Activated CD4-positive, alpha-beta memory T cell treated with anti-CD3 and anti-CD28 coated beads for 36 hours (primary cell): ENCODE results near the gene CDC42BPG. TPM values are rescaled to one million over a fixed set of nuclear protein-coding genes. Genes with fewer than 3 reads are reported as not detected.
"Not testable (repeated sequence)": the region's sequence is repeated elsewhere in the genome, so short reads cannot be mapped to it uniquely, and the experiment has no call there.

Experiments used
- CTCF ChIA-PET: fragments of 350-600 bp; sonication (Branson Sonifier 250); formaldehyde crosslinking; loops from one replicate; lab custom pipeline; 2021; ENCODE audit warnings: antibody characterized with exemption, inconsistent platforms; lab: Charles Lee
- POLR2A ChIA-PET: fragments of 350-600 bp; sonication (Branson Sonifier 250); formaldehyde crosslinking; loops from one replicate; lab custom pipeline; 2021; ENCODE audit warnings: antibody characterized with exemption; lab: Charles Lee
- DNase-seq: peaks from one replicate; pipeline ENCODE4 v3.0.0-alpha.2; 2020
- H3K27ac Mint-ChIP-seq: one replicate; pipeline ENCODE4 v1.8.0; 2021; ENCODE audit warnings: mixed read lengths
- H3K27me3 Mint-ChIP-seq: one replicate; pipeline ENCODE4 v1.8.0; 2021; ENCODE audit warnings: mixed read lengths
- H3K36me3 Mint-ChIP-seq: one replicate; pipeline ENCODE4 v1.8.0; 2021; ENCODE audit warnings: mixed read lengths
- H3K4me1 Mint-ChIP-seq: one replicate; pipeline ENCODE4 v1.8.0; 2021; ENCODE audit warnings: low read depth, mixed read lengths
- H3K4me3 Mint-ChIP-seq: one replicate; pipeline ENCODE4 v1.8.0; 2021; ENCODE audit warnings: mild to moderate bottlenecking, mixed read lengths
- H3K9me3 Mint-ChIP-seq: one replicate; pipeline ENCODE4 v1.8.0; 2021; ENCODE audit warnings: mixed read lengths
- intact Hi-C: fragments of 100-400 bp; cut with micrococcal nuclease; formaldehyde crosslinking; loops from one replicate; pipeline ENCODE4 v1.15.1; 2023
- total RNA-seq, 2 experiments: library from RNA; stranded (reverse); gene quantifications; one replicate each; pipeline ENCODE4 v1.2.3, GENCODE V29; 2021

CDC42BPG gene
- total RNA-seq, 2 experiments from 2014 or later = 0.39 to 0.69 TPM

GRCh38 chr11:64833509-64833908, 10.9 kb downstream of the CDC42BPG start:
- Mint-ChIP-seq H3K4me3 (no peak overlapping the region), H3K9me3 (no peaks in the 10 kb centered on the region), H3K36me3 (no peaks in the 10 kb centered on the region), H3K27me3 (no peaks in the 10 kb centered on the region), H3K27ac (no peak overlapping the region), H3K4me1 (no peaks in the 10 kb centered on the region)
- DNase-seq = no peak
- intact Hi-C loops = no loop called here
- ChIA-PET CTCF (no interaction called here), POLR2A (interaction anchor here (0.5 kb wide), 1 partner anchor 14 kb away, joined by 4 read pairs; no protein-coding TSS in a partner anchor)

GRCh38 chr11:64833198-64833502, 11.3 kb downstream of the CDC42BPG start:
- Mint-ChIP-seq H3K27ac (no peak overlapping the region), H3K27me3 (no peaks in the 10 kb centered on the region), H3K4me3 (no peak overlapping the region), H3K9me3 (no peaks in the 10 kb centered on the region), H3K36me3 (no peaks in the 10 kb centered on the region), H3K4me1 (no peaks in the 10 kb centered on the region)
- intact Hi-C loops = no loop called here
- DNase-seq = no peak
- POLR2A ChIA-PET = no interaction called here
- CTCF ChIA-PET = no interaction called here

GRCh38 chr11:64832467-64833197, 11.8 kb downstream of the CDC42BPG start:
- no peaks in the 10 kb centered on the region for H3K4me1 Mint-ChIP-seq
- CTCF ChIA-PET = no interaction called here
- no peak for DNase-seq
- intact Hi-C loops = no loop called here
- H3K27me3 Mint-ChIP-seq = no peaks in the 10 kb centered on the region
- no peaks in the 10 kb centered on the region for H3K9me3 Mint-ChIP-seq
- POLR2A ChIA-PET = no interaction called here
- H3K36me3 Mint-ChIP-seq = no peaks in the 10 kb centered on the region
- H3K4me3 Mint-ChIP-seq = no peak overlapping the region
- no peak overlapping the region for H3K27ac Mint-ChIP-seq

DNA sequence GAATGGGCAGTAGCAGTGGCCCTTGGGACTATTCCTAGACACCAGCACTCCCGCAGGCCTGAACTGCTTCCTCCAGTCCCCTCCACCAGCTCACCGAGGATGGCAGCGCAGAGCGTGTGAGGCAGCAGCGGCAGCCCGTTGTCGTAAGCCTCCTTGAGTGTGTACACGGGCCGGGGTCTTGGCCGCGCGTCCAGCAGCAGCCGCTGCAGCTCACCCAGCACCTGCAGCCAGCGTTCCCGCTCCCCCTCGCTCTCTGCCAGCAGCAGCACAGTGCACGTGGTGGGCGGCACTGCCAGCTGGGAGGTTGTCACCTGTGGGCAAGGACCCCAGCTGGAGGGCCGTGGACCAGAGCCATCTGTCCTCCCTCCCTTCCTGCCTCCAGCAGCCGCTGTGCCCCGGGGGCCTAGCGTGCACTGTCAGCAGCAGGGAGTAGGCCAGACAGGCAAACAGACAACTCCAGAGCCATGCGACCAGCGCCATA, 13.0 kb downstream of the CDC42BPG start:
- Mint-ChIP-seq H3K27ac (no peak overlapping the region), H3K9me3 (no peaks in the 10 kb centered on the region), H3K4me1 (no peaks in the 10 kb centered on the region), H3K4me3 (no peak overlapping the region), H3K27me3 (no peaks in the 10 kb centered on the region), H3K36me3 (no peaks in the 10 kb centered on the region)
- no peak for DNase-seq
- ChIA-PET CTCF (no interaction called here), POLR2A (no interaction called here)
- intact Hi-C loops = no loop called here

GRCh38 chr11:64829536-64830251, 14.8 kb downstream of the CDC42BPG start:
- H3K36me3 Mint-ChIP-seq = no peaks in the 10 kb centered on the region
- CTCF ChIA-PET = no interaction called here
- POLR2A ChIA-PET = no interaction called here

GRCh38 chr11:64827451-64827839, 17.0 kb downstream of the CDC42BPG start:
- ChIA-PET POLR2A (no interaction called here), CTCF (no interaction called here)
- H3K36me3 Mint-ChIP-seq = no peaks in the 10 kb centered on the region
- no peak for DNase-seq
- intact Hi-C loops = no loop called here
- H3K27ac Mint-ChIP-seq = no peak overlapping the region
- H3K27me3 Mint-ChIP-seq = no peaks in the 10 kb centered on the region
- H3K4me3 Mint-ChIP-seq = no peak overlapping the region
- H3K9me3 Mint-ChIP-seq = no peaks in the 10 kb centered on the region
- no peaks in the 10 kb centered on the region for H3K4me1 Mint-ChIP-seq

More at GRCh38 chr11:64829536-64830251, 14.8 kb downstream of the CDC42BPG start:
- Mint-ChIP-seq H3K9me3 (no peaks in the 10 kb centered on the region), H3K4me1 (no peaks in the 10 kb centered on the region), H3K27me3 (no peaks in the 10 kb centered on the region), H3K27ac (no peak overlapping the region), H3K4me3 (no peak overlapping the region)
- no peak for DNase-seq
- intact Hi-C loops = no loop called here

GRCh38 chr11:64826578-64827450, 17.6 kb downstream of the CDC42BPG start:
- H3K27ac Mint-ChIP-seq = no peak overlapping the region
- no peak overlapping the region for H3K4me3 Mint-ChIP-seq
- H3K4me1 Mint-ChIP-seq = no peaks in the 10 kb centered on the region
- no peaks in the 10 kb centered on the region for H3K36me3 Mint-ChIP-seq
- no peaks in the 10 kb centered on the region for H3K27me3 Mint-ChIP-seq
- no peaks in the 10 kb centered on the region for H3K9me3 Mint-ChIP-seq
- CTCF ChIA-PET = no interaction called here
- DNase-seq = no peak
- intact Hi-C loops = no loop called here
- POLR2A ChIA-PET = no interaction called here

DNA sequence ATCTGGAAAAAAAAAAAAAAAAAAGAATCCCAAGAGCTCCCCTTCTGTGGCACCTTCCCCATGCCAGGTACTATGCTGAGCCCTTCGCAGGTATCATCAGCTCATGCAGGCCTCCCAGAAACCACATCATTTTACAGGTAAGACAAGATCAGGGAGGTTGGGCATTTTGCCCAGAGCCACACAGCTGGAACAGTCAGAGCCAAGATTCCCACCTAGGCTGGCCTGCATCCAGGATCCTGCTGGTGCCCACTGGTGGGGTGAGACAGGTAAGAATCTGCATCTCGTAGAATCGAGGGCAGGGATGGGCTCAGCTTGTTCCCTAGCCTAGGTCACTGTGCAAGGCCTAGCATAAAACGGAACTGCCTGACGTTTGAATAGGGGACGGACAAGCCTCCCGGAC, 18.4 kb downstream of the CDC42BPG start:
- Mint-ChIP-seq H3K27me3 (no peaks in the 10 kb centered on the region), H3K4me1 (no peaks in the 10 kb centered on the region), H3K27ac (no peak overlapping the region), H3K9me3 (no peaks in the 10 kb centered on the region), H3K36me3 (no peaks in the 10 kb centered on the region), H3K4me3 (no peak overlapping the region)
- no peak for DNase-seq
- intact Hi-C loops = no loop called here
- POLR2A ChIA-PET = no interaction called here
- CTCF ChIA-PET = interaction anchor here (0.7 kb wide), 1 partner anchor 25 kb away, joined by 3 read pairs; no protein-coding TSS in a partner anchor

DNA sequence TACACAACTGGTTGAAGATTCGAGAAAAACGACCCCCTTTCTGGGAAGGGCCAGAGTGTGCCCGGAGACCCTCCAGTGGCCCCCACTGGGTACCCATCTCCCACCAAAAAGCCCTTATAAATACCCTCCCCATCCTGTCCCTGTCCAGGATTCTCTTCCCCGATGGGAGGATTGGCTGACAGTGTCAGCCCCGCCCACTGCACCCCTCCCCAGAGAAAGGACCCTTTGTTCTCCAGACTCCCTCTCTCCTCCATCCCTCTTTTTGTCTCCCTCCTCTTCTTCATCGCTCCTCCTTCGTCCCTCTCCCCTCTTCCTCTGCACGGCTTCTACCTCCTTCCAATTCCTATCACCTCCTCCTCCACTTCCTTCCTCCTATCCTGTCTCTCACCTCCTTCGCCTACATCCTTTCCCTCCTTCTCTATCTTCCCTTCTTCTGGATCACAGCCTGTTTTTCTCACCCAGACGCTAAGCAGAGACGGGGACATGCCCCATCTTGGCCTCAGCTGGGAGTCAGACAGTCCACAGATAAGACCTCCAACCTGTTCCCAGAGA, 20.8 kb downstream of the CDC42BPG start:
- intact Hi-C loops = no loop called here
- no peak overlapping the region for H3K4me3 Mint-ChIP-seq
- no peaks in the 10 kb centered on the region for H3K36me3 Mint-ChIP-seq
- no peaks in the 10 kb centered on the region for H3K27me3 Mint-ChIP-seq
- DNase-seq = no peak
- no peaks in the 10 kb centered on the region for H3K4me1 Mint-ChIP-seq
- ChIA-PET POLR2A (no interaction called here), CTCF (no interaction called here)
- no peaks in the 10 kb centered on the region for H3K9me3 Mint-ChIP-seq
- no peak overlapping the region for H3K27ac Mint-ChIP-seq

GRCh38 chr11:64817476-64817875, 27.0 kb downstream of the CDC42BPG start:
- no peak for DNase-seq
- Mint-ChIP-seq H3K36me3 (no peaks in the 10 kb centered on the region), H3K9me3 (no peaks in the 10 kb centered on the region), H3K27ac (no peak overlapping the region), H3K4me3 (no peak overlapping the region), H3K4me1 (no peaks in the 10 kb centered on the region), H3K27me3 (no peaks in the 10 kb centered on the region)
- CTCF ChIA-PET = interaction anchor here (1.7 kb wide), 1 partner anchor 26 kb away, joined by 4 read pairs; no protein-coding TSS in a partner anchor
- POLR2A ChIA-PET = no interaction called here
- intact Hi-C loops = no loop called here

- H3K27me3 Mint-ChIP-seq, H3K27ac Mint-ChIP-seq, DNase-seq, intact Hi-C loops, H3K4me3 Mint-ChIP-seq, H3K9me3 Mint-ChIP-seq, POLR2A ChIA-PET, CTCF ChIA-PET, H3K36me3 Mint-ChIP-seq, H3K4me1 Mint-ChIP-seq: not testable (repeated sequence)
Observed at GRCh38 chr11:64815433-64815832, 29.0 kb downstream of the CDC42BPG start.

GRCh38 chr11:64814712-64815187, 29.7 kb downstream of the CDC42BPG start:
- ChIA-PET POLR2A (no interaction called here), CTCF (no interaction called here)
- Mint-ChIP-seq H3K9me3 (no peaks in the 10 kb centered on the region), H3K27me3 (no peaks in the 10 kb centered on the region), H3K27ac (no peak overlapping the region), H3K4me1 (peaks cover 8% of the 10 kb centered on the region), H3K36me3 (no peaks in the 10 kb centered on the region), H3K4me3 (no peak overlapping the region)
- no peak for DNase-seq
- intact Hi-C loops = no loop called here
